ENCODE results near the gene AHDC1.

- TF ChIP-seq CTCF (IDR thresholded peaks at IDR 0.05) (no peak), POLR2A (IDR thresholded peaks at IDR 0.05) (no peak)
Measured at GRCh38 chr1:27492796-27493195, 111.1 kb downstream of the AHDC1 start.

All from ovary (tissue), 3 donors.